HG03571 (cell line): ENCODE results near the gene OR13H1.
"Not testable (repeated sequence)": the region's sequence is repeated elsewhere in the genome, so short reads cannot be mapped to it uniquely, and the experiment has no call there.

Experiments
- ATAC-seq: cut with Tn5 transposase; IDR thresholded peaks from one replicate; pipeline ENCODE4 v1.9.1; 2021; ENCODE audit not compliant: unreplicated experiment

OR13H1 gene, protein sequence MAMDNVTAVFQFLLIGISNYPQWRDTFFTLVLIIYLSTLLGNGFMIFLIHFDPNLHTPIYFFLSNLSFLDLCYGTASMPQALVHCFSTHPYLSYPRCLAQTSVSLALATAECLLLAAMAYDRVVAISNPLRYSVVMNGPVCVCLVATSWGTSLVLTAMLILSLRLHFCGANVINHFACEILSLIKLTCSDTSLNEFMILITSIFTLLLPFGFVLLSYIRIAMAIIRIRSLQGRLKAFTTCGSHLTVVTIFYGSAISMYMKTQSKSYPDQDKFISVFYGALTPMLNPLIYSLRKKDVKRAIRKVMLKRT

DNA sequence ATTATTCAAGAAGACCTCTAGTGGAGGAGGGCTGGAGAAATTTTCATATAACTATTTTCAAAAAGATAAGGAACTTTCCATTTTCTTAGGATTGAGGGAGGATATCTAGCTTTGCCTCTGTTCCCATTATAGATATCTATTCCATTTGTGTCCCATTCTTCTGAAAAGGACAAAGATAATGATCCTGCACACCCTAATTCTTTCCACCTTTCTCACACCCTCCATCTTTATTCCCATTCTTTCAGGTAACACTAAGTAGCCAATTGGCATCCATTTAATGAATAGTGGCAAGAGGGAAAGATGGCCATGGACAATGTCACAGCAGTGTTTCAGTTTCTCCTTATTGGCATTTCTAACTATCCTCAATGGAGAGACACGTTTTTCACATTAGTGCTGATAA is at the start of gene OR13H1:
Gene OR13H1, plus strand, starts transcription at position 301 of the 400 bp plus-strand sequence. Its CDS starts 0 bp downstream, at position 301.
- no peak for ATAC-seq

DNA sequence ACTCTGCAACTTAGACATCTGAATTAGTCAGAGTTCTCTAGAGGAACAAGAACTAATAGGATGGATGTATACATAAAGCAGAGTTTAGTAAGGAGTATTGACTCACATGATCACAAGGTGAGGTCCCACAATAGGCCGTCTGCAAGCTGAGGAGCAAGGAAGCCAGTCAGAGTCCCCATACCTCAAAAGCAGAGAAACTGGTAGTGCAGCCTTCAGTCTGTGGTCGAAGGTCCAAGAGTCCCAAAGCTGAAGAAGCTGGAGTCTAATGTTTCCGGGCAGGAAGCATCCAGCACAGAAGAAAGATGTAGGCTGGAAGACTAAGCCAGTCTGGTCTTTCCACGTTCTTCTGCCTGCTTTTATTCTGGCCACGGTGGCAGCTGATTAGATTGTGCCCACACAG is 42.3 kb upstream of the OR13H1 start:
- ATAC-seq = not testable (repeated sequence)

DNA sequence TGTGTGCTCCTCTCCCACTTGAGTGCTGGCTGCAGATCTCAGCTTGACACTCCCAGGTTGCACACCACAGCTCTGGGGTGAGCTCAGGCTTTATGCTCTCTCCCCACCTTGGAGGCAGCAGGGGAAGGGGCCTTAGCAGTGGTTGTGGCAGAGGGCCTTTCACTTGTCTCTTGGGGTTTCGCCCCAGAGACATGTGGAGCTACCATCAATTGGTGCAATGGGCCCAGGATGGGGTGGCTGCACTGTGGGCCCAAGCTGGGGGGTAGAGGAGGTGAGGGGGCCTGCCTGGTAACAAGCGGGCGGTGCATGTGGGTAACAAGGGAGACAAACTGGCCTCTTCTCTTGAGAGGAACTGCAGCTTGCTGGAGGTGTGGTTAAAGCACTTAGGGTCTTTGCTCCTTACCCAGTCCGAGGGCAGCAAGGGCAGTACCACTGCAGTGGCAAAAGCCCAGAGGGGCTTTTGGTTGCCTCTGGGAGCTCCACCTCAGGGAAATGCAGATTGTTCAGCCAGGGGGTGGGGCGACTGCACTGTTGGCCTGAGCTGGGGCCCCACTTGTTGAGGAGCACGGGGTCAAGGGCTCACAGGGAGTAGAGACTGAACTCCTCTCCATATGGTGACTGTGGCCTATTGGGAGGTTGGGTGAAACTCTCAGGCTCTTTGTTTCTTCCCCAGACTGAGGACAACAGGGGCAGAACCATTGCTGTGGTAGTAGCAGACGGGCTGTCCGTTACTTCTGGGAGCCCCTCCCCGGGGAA is 30.5 kb upstream of the OR13H1 start:
- no peak for ATAC-seq

DNA sequence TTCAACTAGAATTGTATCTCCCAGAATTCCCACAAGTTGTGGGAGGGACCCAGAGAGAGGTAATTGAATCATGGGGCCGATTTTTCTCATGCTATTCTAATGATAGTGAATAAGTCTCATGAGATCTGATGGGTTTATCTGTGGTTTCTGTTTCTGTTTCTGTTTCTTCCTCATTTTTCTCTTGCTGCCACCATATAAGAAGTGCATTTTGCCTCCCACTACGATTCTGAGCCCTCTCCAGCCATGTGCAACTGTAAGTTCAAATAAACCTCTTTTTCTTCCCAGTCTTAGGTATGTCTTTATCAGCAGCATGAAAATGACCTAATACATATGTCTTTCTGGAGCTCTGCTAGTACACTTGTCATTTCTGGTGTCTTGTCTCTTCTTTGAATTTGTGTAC is 22.1 kb upstream of the OR13H1 start:
- ATAC-seq = no peak

DNA sequence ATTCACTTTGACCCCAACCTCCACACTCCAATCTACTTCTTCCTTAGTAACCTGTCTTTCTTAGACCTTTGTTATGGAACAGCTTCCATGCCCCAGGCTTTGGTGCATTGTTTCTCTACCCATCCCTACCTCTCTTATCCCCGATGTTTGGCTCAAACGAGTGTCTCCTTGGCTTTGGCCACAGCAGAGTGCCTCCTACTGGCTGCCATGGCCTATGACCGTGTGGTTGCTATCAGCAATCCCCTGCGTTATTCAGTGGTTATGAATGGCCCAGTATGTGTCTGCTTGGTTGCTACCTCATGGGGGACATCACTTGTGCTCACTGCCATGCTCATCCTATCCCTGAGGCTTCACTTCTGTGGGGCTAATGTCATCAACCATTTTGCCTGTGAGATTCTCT is 344 bp downstream of the OR13H1 start:
- no peak for ATAC-seq

DNA sequence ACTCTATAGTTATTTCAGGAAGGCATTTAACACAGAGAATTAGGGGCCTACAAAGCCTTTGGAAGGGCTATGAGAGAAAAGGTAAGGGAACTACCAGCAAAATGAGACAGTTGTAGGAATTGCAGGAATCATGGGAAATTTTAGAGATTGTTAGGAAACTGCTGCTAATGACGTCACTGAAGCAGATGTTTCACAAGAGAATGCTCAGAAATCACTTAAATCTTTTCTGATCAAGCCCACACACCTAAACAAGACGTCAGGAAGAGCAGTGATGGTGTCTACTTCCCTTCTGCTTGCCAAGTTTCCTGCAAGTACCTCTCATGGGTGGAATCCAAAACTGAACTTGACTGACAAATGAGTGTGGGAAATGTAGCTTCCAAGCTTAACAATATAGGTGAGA is 5.1 kb downstream of the OR13H1 start:
- ATAC-seq = no peak

DNA sequence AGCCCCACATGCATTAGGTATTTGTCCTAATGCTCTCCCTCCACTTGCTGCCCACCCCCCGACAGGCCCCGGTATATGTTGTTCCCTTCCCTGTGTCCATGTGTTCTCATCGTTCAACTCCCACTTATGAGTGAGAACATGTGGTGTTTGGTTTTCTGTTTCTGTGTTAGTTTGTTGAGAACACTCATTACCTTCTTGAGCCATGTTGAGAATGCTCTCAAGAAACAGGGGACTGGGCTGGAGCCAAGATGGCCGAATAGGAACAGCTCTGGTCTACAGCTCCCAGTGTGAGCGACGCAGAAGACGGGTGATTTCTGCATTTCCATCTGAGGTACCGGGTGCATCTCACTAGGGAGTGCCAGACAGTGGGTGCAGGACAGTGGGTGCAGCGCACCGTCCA is 8.6 kb downstream of the OR13H1 start:
- ATAC-seq = not testable (repeated sequence)

DNA sequence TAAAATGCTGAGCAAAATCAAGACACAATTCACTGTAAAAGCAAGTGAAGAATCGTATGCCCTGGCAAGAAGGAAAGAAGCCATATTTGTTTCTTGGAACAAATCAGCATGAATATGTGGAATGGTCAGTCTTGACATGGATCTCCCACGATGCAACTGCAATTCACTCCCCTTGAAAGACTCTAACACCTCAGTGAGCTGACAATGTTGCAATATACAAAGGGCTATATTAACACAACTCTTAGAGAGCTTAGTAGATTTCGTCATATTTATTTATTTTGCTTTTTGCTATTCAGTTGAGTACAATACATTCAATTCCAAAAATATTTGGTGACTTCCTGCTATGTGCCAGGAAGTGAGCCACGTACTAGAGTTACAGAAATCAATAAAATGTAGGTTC is 14.7 kb downstream of the OR13H1 start:
- ATAC-seq = no peak

DNA sequence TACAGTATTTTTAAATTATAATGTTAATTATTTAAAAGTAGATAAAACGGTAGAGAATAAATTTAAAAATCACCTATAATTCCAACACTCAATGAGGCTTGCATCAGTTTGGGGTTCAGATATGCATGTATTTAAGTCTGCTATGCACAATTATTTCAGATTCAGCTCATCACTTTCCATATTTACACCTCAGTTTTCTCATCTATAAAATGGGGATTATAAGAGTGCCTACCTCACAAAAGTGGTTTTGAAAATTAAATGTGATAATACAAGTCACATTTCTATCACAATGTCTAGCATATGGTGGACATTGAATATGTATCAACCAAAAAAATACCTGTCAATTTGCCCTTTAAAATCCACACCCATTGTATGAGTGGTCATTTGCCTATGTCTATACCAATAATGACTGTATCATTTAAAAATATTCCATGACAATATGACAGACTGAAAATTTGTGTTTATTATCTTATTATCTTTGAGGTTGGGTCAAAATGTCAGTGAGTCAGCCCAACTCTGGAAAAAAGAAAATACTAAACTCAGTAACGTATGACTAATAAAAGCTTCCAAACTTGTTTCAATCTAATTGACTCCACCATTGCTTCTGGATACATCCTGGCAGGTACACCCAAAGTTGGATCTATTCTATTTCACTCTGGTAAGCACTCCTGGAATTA is 20.8 kb downstream of the OR13H1 start:
- ATAC-seq = no peak

DNA sequence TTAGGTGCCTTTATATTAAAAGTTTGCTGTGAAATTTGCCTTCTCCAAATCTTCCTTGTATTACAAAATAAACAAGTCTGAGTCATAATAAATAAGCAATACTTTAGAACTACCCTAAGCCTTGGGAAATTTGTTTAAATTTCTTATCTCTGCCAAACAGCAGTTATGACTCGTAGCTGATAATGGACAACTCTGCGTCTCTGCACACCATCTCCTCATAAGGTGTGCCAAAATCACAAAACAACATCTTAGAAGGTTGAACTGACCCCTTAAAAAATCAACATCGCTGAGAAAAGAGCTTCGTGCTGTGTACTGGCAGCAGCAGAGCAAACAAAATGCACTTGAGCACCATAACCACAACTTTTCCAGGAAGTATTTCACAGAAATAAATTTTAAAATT is 22.0 kb downstream of the OR13H1 start:
- ATAC-seq = no peak

DNA sequence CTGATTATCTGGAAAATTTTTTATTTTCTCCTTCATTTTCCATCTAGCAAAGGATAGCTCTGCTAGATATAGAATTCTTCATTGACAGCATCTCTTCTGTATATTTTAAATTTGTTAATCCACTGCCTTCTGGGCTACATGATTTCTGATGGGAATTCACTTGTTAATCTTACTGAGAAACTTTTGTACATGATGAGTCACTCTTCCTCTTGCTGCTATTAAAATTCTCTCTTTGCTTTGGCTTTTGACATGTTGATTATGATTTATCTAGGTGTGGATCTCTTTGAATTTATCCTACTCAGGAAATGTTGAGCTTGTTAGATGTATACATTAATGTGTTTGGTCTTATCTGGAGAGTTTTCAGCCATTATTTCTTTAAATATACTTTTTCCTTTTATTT is 27.5 kb downstream of the OR13H1 start:
- ATAC-seq = no peak

DNA sequence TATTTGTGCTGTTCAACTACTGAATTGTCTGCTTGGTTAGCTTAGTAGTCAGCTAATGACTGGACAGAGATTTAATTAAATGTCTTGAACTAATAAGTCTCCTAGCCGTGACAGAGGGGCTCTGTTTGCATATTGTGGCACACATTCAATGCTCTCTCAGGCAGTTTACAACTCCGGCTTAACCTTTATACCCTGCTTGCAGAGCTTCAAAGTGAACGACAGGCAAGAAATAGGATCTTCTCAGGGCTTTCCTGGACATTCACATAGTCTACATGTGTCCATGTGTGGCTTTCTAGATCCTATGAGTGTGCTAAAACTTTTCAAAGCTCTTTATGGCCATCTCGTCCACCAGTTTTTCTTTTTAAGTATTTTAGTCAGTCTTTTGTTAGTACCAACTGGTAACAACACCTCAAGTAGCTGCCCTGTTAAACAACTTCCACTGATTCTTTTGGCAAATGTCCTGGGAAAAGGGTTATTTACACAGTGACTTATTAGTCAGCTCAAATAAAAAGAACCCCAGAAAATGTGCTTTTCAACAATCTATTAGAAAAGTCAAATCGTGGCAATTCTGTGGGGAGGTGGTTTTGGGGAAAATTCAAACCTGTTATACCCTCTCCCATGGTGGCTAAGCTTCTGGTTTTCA is 28.6 kb downstream of the OR13H1 start:
- no peak for ATAC-seq

DNA sequence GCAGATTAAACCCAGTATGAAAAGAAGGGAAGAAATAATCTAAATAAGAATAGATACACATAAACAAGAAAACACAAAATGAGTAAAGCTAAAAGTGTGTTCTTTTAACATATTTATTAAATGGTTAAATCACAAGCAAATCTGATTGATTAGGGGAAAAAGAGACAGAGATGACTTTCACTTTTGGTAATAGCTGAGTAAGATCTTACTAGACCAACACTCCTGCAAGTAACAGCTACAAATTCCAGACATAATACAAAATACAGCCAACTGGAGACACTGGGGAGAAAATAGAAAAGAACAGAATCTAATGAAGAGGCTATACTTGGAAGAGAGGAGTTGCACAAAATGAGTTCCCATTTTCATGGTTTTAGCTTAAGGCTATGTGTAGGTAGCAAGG is 33.5 kb downstream of the OR13H1 start:
- ATAC-seq = no peak

DNA sequence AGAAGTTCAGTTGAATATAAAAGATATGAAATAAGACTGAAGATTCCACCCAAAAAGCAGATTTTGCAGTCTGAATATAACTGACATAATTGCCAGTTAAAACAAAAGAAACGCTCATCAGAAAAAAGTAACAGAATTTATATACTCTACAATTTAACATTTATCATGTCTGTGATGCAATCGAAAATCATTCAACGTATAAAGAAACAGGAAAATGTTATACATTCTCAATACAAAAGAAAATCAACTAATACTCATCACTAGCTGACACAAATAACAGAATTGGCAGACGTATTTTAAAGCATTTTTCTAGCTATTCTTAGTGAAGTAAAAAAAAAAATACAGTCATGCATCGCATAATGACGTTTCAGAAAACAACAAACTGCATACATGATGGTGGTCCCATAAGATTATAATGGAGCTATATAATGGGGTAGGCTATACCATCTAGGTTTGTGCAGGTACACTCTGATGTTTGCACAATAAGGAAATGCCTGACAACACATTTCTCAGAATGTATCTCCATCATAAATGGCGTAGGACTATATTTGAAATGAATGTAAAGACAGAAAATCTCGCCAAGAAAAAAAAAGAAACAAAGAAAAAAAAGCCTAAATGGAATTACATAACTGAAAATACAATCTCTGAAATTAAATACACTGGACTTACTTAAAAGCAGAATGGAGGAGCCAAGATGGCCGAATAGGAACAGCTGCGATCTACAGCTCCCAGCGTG is 34.3 kb downstream of the OR13H1 start:
- ATAC-seq = no peak

DNA sequence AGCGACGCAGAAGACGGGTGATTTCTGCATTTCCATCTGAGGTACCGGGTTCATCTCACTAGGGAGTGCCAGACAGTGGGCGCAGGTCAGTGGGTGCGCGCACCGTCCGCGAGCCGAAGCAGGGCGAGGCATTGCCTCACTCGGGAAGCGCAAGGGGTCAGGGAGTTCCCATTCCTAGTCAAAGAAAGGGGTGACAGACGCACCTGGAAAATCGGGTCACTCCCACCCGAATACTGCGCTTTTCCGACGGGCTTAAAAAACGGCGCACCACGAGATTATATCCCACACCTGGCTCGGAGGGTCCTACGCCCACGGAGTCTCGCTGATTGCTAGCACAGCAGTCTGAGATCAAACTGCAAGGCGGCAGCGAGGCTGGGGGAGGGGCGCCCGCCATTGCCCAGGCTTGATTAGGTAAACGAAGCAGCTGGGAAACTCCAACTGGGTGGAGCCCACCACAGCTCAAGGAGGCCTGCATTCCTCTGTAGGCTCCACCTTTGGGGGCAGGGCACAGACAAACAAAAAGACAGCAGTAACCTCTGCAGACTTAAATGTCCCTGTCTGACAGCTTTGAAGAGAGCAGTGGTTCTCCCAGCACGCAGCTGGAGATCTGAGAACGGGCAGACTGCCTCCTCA is 35.0 kb downstream of the OR13H1 start:
- ATAC-seq = not testable (repeated sequence)

DNA sequence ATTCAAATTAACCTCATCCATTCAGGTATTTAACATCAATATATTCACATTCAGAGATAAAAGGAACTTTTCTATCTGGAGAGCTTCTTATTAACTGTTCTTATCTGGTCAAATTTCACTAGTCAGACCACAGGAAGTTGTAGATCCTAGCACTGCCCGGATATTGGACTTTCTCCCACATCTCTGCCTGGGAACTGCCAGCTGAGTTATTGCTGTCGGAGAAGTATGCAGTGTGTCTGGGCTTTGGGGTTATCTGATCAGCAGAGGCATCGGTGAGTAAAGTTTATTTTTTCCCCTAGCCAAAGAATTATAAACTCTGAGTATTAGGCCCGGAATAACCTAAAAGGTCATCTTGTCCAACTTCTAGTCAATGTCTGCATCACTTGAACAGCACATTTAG is 45.1 kb downstream of the OR13H1 start:
- ATAC-seq = no peak
